Measurements from ENCODE around the gene KCTD16. TPM values are rescaled to one million over a fixed set of nuclear protein-coding genes. Genes with fewer than 3 reads are reported as not detected.

The KCTD16 gene
- total RNA-seq, 4 donors from 2014 or later = 0.03 TPM; not detected in 3

GRCh38 chr5:144369006-144369405 lies 198.3 kb downstream of the KCTD16 start:
- no peaks in the 10 kb centered on the region for H3K4me1 ChIP-seq
- DNase-seq (ENCODE audit: low spot score in 2 of 2) = no peak
- H3K36me3 ChIP-seq = no peaks in the 10 kb centered on the region
- no peaks in the 10 kb centered on the region for H3K9me3 ChIP-seq
- no peak overlapping the region for H3K27ac ChIP-seq
- TF ChIP-seq CTCF (IDR thresholded peaks at IDR 0.05) (no peak), EP300 (IDR thresholded peaks at IDR 0.05) (no peak), POLR2A (IDR thresholded peaks at IDR 0.05) (no peak), POLR2AphosphoS5 (IDR thresholded peaks at IDR 0.05) (no peak)
- 91% methylated on average over 4 of the region's 4 CpGs for WGBS
- H3K27me3 ChIP-seq = no peaks in the 10 kb centered on the region
- no peak overlapping the region for H3K4me3 ChIP-seq

GRCh38 chr5:144370273-144370672 lies 199.6 kb downstream of the KCTD16 start:
- Histone ChIP-seq H3K27ac (no peak overlapping the region), H3K27me3 (no peaks in the 10 kb centered on the region), H3K4me1 (no peaks in the 10 kb centered on the region), H3K36me3 (no peaks in the 10 kb centered on the region), H3K4me3 (no peak overlapping the region), H3K9me3 (no peaks in the 10 kb centered on the region)
- DNase-seq (ENCODE audit: low spot score in 2 of 2) = no peak
- TF ChIP-seq EP300 (IDR thresholded peaks at IDR 0.05) (no peak), POLR2A (IDR thresholded peaks at IDR 0.05) (no peak), CTCF (IDR thresholded peaks at IDR 0.05) (no peak), POLR2AphosphoS5 (IDR thresholded peaks at IDR 0.05) (no peak)
- 82% methylated on average over 3 of the region's 3 CpGs for WGBS

- Histone ChIP-seq H3K27ac (no peak overlapping the region), H3K27me3 (no peaks in the 10 kb centered on the region), H3K4me1 (no peaks in the 10 kb centered on the region), H3K4me3 (no peak overlapping the region), H3K36me3 (no peaks in the 10 kb centered on the region), H3K9me3 (no peaks in the 10 kb centered on the region)
- DNase-seq (ENCODE audit: low spot score in 2 of 2) = no peak
- no peak for TF ChIP-seq EP300 (IDR thresholded peaks at IDR 0.05)
- no peak for TF ChIP-seq POLR2AphosphoS5 (IDR thresholded peaks at IDR 0.05)
- no peak for TF ChIP-seq CTCF (IDR thresholded peaks at IDR 0.05)
- TF ChIP-seq POLR2A (IDR thresholded peaks at IDR 0.05) = no peak
- 86% methylated on average over 1 of the region's 1 CpG for WGBS
Observed at GRCh38 chr5:144374637-144375036, 204.0 kb downstream of the KCTD16 start.

GRCh38 chr5:144377207-144377606 lies 206.5 kb downstream of the KCTD16 start:
- TF ChIP-seq POLR2A (IDR thresholded peaks at IDR 0.05) (no peak), CTCF (IDR thresholded peaks at IDR 0.05) (no peak), POLR2AphosphoS5 (IDR thresholded peaks at IDR 0.05) (no peak), EP300 (IDR thresholded peaks at IDR 0.05) (no peak)
- no peak for DNase-seq (ENCODE audit: low spot score in 2 of 2)
- H3K36me3 ChIP-seq = no peaks in the 10 kb centered on the region
- no peak overlapping the region for H3K4me3 ChIP-seq
- no peak overlapping the region for H3K27ac ChIP-seq
- H3K4me1 ChIP-seq = no peaks in the 10 kb centered on the region
- H3K27me3 ChIP-seq = no peaks in the 10 kb centered on the region
- H3K9me3 ChIP-seq = no peaks in the 10 kb centered on the region

GRCh38 chr5:144378681-144379080 lies 208.0 kb downstream of the KCTD16 start:
- Histone ChIP-seq H3K36me3 (no peaks in the 10 kb centered on the region), H3K27me3 (no peaks in the 10 kb centered on the region), H3K4me1 (no peaks in the 10 kb centered on the region), H3K4me3 (no peak overlapping the region), H3K27ac (no peak overlapping the region), H3K9me3 (no peaks in the 10 kb centered on the region)
- DNase-seq (ENCODE audit: low spot score in 2 of 2) = no peak
- WGBS = 74% methylated on average over 5 of the region's 5 CpGs
- TF ChIP-seq POLR2A (IDR thresholded peaks at IDR 0.05) = no peak

GRCh38 chr5:144385597-144385996 lies 214.9 kb downstream of the KCTD16 start:
- Histone ChIP-seq H3K9me3 (no peaks in the 10 kb centered on the region), H3K4me1 (no peaks in the 10 kb centered on the region), H3K27me3 (no peaks in the 10 kb centered on the region), H3K27ac (no peak overlapping the region), H3K36me3 (no peaks in the 10 kb centered on the region), H3K4me3 (no peak overlapping the region)
- TF ChIP-seq POLR2A (IDR thresholded peaks at IDR 0.05) = no peak
- no peak for TF ChIP-seq CTCF (IDR thresholded peaks at IDR 0.05)
- TF ChIP-seq EP300 (IDR thresholded peaks at IDR 0.05) = no peak
- WGBS = 67% methylated on average over 1 of the region's 1 CpG
- no peak for DNase-seq (ENCODE audit: low spot score in 2 of 2)

Data from suprapubic skin (tissue), 4 donors.